SH-SY5Y (cell line): ENCODE measurements around the gene KIF1A.

Experiments used
- GATA2 ChIP-seq: IDR thresholded peaks from 2 replicates; pipeline ENCODE4 v1.6.1; 2011; ENCODE audit warnings: mild to moderate bottlenecking, low read depth, low read length
- GATA3 ChIP-seq: IDR thresholded peaks from 2 replicates; pipeline ENCODE4 v1.6.1; 2011; ENCODE audit warnings: low read depth, mild to moderate bottlenecking, low read length, moderate library complexity

KIF1A gene

GRCh38 chr2:240727913-240728312 is 92.1 kb downstream of the KIF1A start:
- no peak for TF ChIP-seq GATA3
- TF ChIP-seq GATA2, result no peak

- TF ChIP-seq GATA3 (no peak), GATA2 (no peak)
Observed at GRCh38 chr2:240727439-240727838, 92.6 kb downstream of the KIF1A start.

GRCh38 chr2:240726876-240727275 is 93.1 kb downstream of the KIF1A start:
- no peak for TF ChIP-seq GATA2
- TF ChIP-seq GATA3, result no peak

GRCh38 chr2:240725671-240726070 is 94.3 kb downstream of the KIF1A start:
- no peak for TF ChIP-seq GATA2
- no peak for TF ChIP-seq GATA3

- TF ChIP-seq GATA3, result no peak
- TF ChIP-seq GATA2, result no peak
Observed at GRCh38 chr2:240725266-240725665, 94.8 kb downstream of the KIF1A start.

- no peak for TF ChIP-seq GATA2
- TF ChIP-seq GATA3, result no peak
Observed at GRCh38 chr2:240724431-240724830, 95.6 kb downstream of the KIF1A start.

GRCh38 chr2:240723851-240724250 is 96.2 kb downstream of the KIF1A start:
- TF ChIP-seq GATA2 (no peak), GATA3 (no peak)

GRCh38 chr2:240722796-240723735 is 97.0 kb downstream of the KIF1A start:
- TF ChIP-seq GATA2 (no peak), GATA3 (no peak)

GRCh38 chr2:240722376-240722775 is 97.6 kb downstream of the KIF1A start:
- TF ChIP-seq GATA3 (no peak), GATA2 (no peak)

- TF ChIP-seq GATA2, result no peak
- TF ChIP-seq GATA3, result no peak
Observed at GRCh38 chr2:240721596-240722180, 98.3 kb downstream of the KIF1A start.

GRCh38 chr2:240720686-240721595 is 99.1 kb downstream of the KIF1A start:
- TF ChIP-seq GATA3 (no peak), GATA2 (no peak)

- no peak for TF ChIP-seq GATA2
- TF ChIP-seq GATA3, result no peak
Observed at GRCh38 chr2:240719676-240720545, 100.1 kb downstream of the KIF1A start.

- TF ChIP-seq GATA2, result no peak
- TF ChIP-seq GATA3, result no peak
Observed at GRCh38 chr2:240718896-240719490, 101.0 kb downstream of the KIF1A start.
